Vagina (tissue), 2 donors: ENCODE results near the gene FAM200B.

ENCODE experiments used
- POLR2A ChIP-seq, 2 donors: fragments of 450-650 bp; IDR thresholded peaks; one replicate each; pipeline ENCODE4 v1.6.1; 2017; ENCODE audit warnings: antibody characterized with exemption in 2 of 2, mild to moderate bottlenecking in 2 of 2, moderate library complexity in 2 of 2
- POLR2AphosphoS5 ChIP-seq, 2 donors: sonication (generic); formaldehyde crosslinking; IDR thresholded peaks; one replicate each; pipeline ENCODE4 v1.9.0; 2017; ENCODE audit warnings: antibody characterized with exemption in 2 of 2, mild to moderate bottlenecking in 2 of 2, low read depth in 1 of 2; ENCODE audit not compliant: insufficient read depth in 1 of 2
- TF ChIP-seq, protein P1 (sequence below), 3 experiments: fragments of 450-650 bp in 2 of 3; fragments of 200-600 bp in 1 of 3; sonication (generic) in 1 of 3; IDR thresholded peaks; one replicate each; pipeline ENCODE4 v1.5.1; 2017 to 2019; ENCODE audit warnings: antibody characterized with exemption in 3 of 3, mild to moderate bottlenecking in 2 of 3, moderate library complexity in 2 of 3

DNA sequence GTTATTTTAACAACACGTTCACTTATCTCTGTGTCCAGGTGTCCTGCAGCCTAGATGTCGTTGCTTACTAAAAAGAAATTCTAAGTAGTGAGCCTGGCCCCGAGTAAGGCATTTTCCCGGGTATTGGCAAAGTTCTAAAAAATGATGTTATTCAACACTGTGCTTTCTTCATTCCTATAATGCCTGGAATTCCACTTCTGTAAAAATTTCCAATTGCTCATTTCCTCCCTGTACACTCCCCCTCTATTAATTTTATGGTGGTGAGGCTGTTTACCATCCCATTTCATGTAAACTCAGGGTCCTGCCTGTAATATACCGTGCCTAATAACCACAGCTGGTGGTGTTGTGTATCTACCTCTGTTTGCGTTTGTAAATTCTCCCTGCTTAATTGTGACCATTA is 35.5 kb downstream of the FAM200B start:
- TF ChIP-seq, protein P1, sequence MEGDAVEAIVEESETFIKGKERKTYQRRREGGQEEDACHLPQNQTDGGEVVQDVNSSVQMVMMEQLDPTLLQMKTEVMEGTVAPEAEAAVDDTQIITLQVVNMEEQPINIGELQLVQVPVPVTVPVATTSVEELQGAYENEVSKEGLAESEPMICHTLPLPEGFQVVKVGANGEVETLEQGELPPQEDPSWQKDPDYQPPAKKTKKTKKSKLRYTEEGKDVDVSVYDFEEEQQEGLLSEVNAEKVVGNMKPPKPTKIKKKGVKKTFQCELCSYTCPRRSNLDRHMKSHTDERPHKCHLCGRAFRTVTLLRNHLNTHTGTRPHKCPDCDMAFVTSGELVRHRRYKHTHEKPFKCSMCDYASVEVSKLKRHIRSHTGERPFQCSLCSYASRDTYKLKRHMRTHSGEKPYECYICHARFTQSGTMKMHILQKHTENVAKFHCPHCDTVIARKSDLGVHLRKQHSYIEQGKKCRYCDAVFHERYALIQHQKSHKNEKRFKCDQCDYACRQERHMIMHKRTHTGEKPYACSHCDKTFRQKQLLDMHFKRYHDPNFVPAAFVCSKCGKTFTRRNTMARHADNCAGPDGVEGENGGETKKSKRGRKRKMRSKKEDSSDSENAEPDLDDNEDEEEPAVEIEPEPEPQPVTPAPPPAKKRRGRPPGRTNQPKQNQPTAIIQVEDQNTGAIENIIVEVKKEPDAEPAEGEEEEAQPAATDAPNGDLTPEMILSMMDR (IDR thresholded peaks at IDR 0.05) = no peak
- TF ChIP-seq POLR2AphosphoS5 (IDR thresholded peaks at IDR 0.05; ENCODE audit: insufficient read depth in 1 of 2, low read depth in 1 of 2) = no peak
- TF ChIP-seq POLR2A (IDR thresholded peaks at IDR 0.05) = no peak
